ENCODE results near the gene ARHGEF28.

GRCh38 chr5:73754254-73754653 is 128.3 kb downstream of the ARHGEF28 start:
- TF ChIP-seq EZH2phosphoT487 (IDR thresholded peaks at IDR 0.05; ENCODE audit: low read depth, severe bottlenecking, unreplicated experiment) (no peak), CTCF (IDR thresholded peaks at IDR 0.05; ENCODE audit: poor library complexity) (no peak)
